HG02885 (cell line): Measurements from ENCODE around the gene KLF8.
"Not testable (repeated sequence)": the region's sequence is repeated elsewhere in the genome, so short reads cannot be mapped to it uniquely, and the experiment has no call there.

Experiments used
- ATAC-seq: cut with Tn5 transposase; IDR thresholded peaks from one replicate; pipeline ENCODE4 v1.9.1; 2021; ENCODE audit warnings: mild to moderate bottlenecking; ENCODE audit not compliant: unreplicated experiment, poor library complexity

Gene KLF8

GRCh38 chrX:56232221-56233082, at the start of gene KLF8:
Gene KLF8, plus strand, starts transcription at chrX:56232356. Its CDS starts 979 bp downstream, at chrX:56233335.
- peak; percentile 62 for ATAC-seq

- ATAC-seq: not testable (repeated sequence)
Measured at GRCh38 chrX:56206945-56207344, 25.2 kb upstream of the KLF8 start.

DNA sequence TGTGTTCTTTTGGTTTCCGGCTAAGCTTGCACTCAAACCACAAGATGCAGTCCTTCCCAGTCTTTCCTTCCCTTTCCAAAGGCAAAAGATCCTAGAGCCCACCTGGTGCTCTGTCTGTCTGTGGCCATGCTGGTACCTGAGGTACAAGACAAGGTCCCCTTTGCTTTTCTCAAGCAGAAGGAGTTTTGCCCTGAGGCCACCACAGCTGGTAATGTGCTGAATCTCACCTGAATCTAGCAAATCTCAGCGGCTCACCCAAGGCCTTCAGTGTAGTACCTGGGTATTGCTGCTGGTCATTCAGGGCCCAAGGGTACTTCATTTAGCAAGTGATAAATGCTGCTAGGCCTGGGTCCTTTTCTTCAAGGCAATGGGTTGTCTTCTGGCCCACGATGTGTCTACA, 20.5 kb upstream of the KLF8 start:
- ATAC-seq: no peak

GRCh38 chrX:56216332-56216731, 15.8 kb upstream of the KLF8 start:
- ATAC-seq: no peak

DNA sequence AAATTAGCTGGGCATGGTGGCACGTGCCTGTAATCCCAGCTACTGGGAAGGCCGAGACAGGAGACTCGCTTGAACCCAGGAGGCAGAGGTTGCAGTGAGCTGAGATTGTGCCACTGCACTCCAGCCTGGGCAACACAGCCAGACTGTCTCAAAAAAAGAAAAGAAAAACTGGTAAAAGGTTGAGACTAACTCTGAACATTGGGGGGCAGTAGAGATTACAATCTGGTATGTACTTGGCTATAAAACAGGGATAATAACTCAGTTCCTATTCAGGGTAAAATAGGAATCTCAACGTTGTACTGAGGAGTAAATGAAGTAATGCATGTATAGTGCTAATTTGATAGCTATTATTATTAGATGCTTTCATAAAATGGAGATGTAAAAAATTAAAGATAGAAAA, 12.5 kb upstream of the KLF8 start:
- ATAC-seq: no peak

DNA sequence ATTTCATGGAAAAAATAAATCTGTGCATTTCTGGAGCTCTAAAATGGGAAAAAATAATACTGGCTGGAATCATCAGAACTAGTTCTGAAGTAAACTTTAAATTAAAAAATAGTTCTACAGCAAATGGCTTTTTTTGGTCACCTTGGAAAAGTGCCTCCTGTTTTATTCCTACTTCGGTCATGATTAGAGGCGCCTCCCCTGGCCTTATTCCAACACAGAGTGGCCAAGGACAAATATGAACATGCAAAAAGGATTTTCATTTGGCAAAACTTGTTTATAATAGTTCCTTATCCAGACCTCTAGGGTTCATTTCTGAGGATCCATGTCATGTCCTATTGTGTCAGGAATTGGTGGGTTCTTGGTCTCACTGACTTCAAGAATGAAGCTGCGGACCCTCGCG, 11.1 kb upstream of the KLF8 start:
- no peak for ATAC-seq

- ATAC-seq: no peak
Measured at GRCh38 chrX:56222473-56223000, 9.6 kb upstream of the KLF8 start.

DNA sequence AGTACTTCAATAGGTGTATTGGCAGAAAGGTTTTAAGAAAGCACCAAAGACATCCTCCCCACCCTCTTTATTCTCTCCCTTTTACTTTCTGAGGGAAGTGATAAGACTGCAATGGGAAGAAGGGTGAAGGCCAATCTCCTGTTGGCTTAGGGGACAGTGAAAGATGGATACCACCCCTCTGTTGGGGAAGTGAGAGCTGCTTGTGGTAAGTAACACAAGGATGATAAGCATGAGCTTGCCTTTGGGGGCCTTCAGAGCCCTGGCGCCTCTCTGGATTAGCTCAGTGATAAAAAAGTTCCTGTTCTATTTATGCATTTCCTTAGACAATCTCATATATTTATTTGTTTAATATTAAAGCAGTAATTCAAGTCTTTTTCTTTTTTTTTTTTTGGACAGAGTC, 5.2 kb upstream of the KLF8 start:
- ATAC-seq: no peak

DNA sequence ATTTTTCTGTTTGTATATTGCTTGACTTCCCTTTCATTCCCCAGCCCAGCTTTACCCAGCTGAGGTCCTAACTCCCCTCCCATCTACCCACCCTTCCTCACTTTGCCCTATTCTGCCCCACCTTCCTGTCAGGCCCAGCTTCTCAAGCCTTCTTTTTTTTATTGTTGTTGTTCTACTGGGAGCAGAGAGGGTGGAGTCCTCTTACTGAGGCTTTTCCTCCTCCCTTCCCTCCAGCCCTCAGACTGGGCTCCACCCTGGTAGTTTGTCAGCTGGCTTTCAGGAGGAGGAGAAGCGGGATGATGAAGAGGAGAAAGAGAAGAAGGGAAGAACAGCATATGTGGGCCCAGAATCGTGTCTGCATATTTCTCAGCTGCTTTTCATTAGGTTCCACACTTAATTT, 3.2 kb upstream of the KLF8 start:
- no peak for ATAC-seq

GRCh38 chrX:56231537-56232090, 542 bp upstream of the KLF8 start:
- ATAC-seq: no peak

GRCh38 chrX:56233100-56233499, 944 bp downstream of the KLF8 start:
- no peak for ATAC-seq

- ATAC-seq: peak; percentile 78
Measured at GRCh38 chrX:56233682-56234081, 1.5 kb downstream of the KLF8 start.

- ATAC-seq: peak; percentile 94
Measured at GRCh38 chrX:56248492-56248891, 16.3 kb downstream of the KLF8 start.

DNA sequence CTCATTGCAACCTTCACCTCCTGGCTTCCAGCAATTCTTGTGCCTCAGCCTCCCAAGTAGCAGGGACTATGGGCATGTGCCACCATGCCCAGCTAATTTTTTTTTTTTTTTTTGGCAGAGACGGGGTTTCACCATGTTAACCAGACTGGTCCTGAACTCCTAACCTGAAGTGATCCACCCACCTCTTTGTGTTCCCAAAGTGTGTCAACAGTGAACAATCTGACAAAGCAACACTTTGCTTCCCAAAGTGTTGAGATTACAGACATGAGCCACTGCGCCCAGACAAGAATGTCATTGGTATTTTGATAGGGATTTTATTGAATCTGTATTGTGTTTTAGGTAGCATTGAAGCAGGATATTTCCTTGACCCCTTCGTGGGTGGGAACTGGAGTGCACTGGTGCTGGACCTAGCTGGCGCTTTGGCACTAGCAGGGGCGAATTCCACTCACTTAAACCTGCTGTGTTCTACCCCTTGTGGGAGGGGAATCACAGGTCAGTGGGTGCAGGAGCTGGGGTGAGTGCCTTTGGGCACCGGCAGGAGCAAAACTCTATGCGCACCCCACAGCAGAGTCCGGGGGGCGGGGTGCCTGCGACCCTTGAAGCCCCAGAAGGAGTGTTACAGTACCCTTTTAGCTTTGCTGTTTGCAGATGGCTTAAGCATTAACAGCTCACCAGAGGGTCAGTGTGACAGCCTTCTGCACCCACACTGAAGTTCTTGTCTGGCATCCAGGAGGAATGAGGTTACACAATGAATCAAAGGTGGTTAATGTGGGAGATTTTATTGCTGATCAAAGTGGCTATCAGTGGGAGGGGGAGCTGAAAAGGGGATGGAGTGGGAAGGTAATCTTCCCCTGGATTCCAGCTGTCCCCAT, 21.9 kb downstream of the KLF8 start:
- ATAC-seq: no peak

GRCh38 chrX:56268888-56269287, 36.7 kb downstream of the KLF8 start:
- peak; percentile 98 for ATAC-seq

GRCh38 chrX:56278692-56279091, 46.5 kb downstream of the KLF8 start:
- no peak for ATAC-seq

GRCh38 chrX:56279863-56280262, 47.7 kb downstream of the KLF8 start:
- no peak for ATAC-seq

DNA sequence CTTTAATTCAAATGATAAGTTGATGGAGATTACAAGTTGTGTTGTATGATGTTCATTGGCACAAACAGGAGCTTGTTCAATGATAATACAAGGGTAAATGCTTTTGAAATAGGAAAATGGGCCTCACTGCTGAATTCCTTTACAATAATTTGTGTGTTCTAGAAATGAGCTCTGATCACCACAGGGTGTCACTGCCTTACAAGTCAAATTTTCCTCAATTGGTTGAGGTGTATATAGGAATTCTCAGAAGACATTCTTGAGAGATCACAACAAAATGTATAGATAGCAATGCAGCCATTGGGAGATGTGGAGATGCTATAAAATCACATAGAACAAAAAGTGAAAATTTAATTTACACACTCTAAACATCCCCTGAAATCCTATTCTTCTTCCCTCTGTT, 49.6 kb downstream of the KLF8 start:
- no peak for ATAC-seq

- no peak for ATAC-seq
Measured at GRCh38 chrX:56284269-56284668, 52.1 kb downstream of the KLF8 start.

GRCh38 chrX:56288608-56289007, 56.5 kb downstream of the KLF8 start:
- no peak for ATAC-seq

GRCh38 chrX:56289449-56289848, 57.3 kb downstream of the KLF8 start:
- no peak for ATAC-seq
